ENCODE results near the gene CRABP2. TPM values are rescaled to one million over a fixed set of nuclear protein-coding genes. Genes with fewer than 3 reads are reported as not detected.
A peak's percentile ranks its signal among the peaks of the same experiment; 100 is the strongest.

Gene CRABP2
- total and polyA plus RNA-seq, 2 of the 13 experiments (the other 11 are each of a cell fraction or from before 2014, with no cell fraction given), result 0.40 to 0.60 TPM

DNA sequence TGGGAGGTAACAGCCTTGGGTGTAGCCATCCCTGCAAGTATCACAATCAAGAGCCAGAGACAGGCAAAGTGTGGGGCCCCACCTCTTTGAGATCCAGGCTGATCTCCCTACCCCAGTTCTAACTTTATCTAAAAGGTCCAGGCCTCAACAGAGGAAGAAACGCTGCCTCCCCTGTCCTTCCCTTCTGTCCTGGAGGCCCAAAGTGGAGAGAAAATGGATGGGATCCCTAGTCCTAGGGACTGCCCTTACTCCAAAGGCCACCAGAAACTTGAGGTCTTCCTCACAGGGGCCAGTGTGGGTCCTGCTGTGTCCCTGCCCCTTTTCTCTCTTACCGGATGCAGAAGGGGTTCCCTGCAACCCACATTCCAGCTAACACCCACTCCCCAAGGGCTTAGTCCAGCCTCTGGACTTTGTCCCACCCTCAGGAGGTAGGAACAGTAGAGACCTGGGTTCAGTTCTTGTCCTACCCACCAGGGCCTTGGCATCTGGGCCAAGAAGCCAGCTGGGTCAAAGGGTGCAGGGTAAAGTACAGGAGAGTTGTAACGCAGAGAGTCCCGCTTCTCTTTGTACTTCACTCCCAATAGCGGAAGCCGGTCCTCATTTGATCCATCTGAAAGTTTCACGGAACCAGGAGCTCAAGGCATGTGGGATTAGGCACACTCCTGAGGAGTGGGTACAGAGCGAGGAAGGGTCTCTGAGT, 44.2 kb upstream of the CRABP2 start (continued):
- TF ChIP-seq ZNF558 (CRISPR knock-in tag; IDR thresholded peaks at IDR 0.05; ENCODE audit: borderline replicate concordance), result no peak
- TF ChIP-seq ZBTB1 (CRISPR knock-in tag; IDR thresholded peaks at IDR 0.05; ENCODE audit: borderline replicate concordance), result no peak
- TF ChIP-seq RFXANK (CRISPR knock-in tag; IDR thresholded peaks at IDR 0.05), result no peak
- TF ChIP-seq GLI4 (CRISPR knock-in tag; IDR thresholded peaks at IDR 0.05; ENCODE audit: borderline replicate concordance), result no peak
- no peak for TF ChIP-seq NFYB (CRISPR knock-in tag; IDR thresholded peaks at IDR 0.05)
- TF ChIP-seq, protein P1, sequence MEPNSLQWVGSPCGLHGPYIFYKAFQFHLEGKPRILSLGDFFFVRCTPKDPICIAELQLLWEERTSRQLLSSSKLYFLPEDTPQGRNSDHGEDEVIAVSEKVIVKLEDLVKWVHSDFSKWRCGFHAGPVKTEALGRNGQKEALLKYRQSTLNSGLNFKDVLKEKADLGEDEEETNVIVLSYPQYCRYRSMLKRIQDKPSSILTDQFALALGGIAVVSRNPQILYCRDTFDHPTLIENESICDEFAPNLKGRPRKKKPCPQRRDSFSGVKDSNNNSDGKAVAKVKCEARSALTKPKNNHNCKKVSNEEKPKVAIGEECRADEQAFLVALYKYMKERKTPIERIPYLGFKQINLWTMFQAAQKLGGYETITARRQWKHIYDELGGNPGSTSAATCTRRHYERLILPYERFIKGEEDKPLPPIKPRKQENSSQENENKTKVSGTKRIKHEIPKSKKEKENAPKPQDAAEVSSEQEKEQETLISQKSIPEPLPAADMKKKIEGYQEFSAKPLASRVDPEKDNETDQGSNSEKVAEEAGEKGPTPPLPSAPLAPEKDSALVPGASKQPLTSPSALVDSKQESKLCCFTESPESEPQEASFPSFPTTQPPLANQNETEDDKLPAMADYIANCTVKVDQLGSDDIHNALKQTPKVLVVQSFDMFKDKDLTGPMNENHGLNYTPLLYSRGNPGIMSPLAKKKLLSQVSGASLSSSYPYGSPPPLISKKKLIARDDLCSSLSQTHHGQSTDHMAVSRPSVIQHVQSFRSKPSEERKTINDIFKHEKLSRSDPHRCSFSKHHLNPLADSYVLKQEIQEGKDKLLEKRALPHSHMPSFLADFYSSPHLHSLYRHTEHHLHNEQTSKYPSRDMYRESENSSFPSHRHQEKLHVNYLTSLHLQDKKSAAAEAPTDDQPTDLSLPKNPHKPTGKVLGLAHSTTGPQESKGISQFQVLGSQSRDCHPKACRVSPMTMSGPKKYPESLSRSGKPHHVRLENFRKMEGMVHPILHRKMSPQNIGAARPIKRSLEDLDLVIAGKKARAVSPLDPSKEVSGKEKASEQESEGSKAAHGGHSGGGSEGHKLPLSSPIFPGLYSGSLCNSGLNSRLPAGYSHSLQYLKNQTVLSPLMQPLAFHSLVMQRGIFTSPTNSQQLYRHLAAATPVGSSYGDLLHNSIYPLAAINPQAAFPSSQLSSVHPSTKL (CRISPR knock-in tag; IDR thresholded peaks at IDR 0.05), result no peak
- TF ChIP-seq, protein P2, sequence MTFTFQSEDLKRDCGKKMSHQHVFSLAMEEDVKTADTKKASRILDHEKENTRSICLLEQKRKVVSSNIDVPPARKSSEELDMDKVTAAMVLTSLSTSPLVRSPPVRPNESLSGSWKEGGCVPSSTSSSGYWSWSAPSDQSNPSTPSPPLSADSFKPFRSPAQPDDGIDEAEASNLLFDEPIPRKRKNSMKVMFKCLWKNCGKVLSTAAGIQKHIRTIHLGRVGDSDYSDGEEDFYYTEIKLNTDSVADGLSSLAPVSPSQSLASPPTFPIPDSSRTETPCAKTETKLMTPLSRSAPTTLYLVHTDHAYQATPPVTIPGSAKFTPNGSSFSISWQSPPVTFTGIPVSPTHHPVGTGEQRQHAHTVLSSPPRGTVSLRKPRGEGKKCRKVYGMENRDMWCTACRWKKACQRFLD (CRISPR knock-in tag; IDR thresholded peaks at IDR 0.05; ENCODE audit: borderline replicate concordance), result no peak
- peak; percentile 42; the same call in 1 of the 2 replicates for TF ChIP-seq CREM (IDR thresholded peaks at IDR 0.05)
- TF ChIP-seq CREM (CRISPR knock-in tag; IDR thresholded peaks at IDR 0.05), result no peak
- no peak for TF ChIP-seq CEBPB (IDR thresholded peaks at IDR 0.05; ENCODE audit: borderline replicate concordance, low read depth, low read length)
- TF ChIP-seq DMAP1 (CRISPR knock-in tag; IDR thresholded peaks at IDR 0.05), result no peak
- 0 out of 2 replicates have a peak, but pooled peaks have one; percentile 38 for TF ChIP-seq JUN (CRISPR knock-in tag; IDR thresholded peaks at IDR 0.05)
- TF ChIP-seq ZNF616 (CRISPR knock-in tag; IDR thresholded peaks at IDR 0.05; ENCODE audit: low read depth), result no peak
- TF ChIP-seq SRSF9 (IDR thresholded peaks at IDR 0.05; ENCODE audit: borderline replicate concordance, insufficient read depth, low read depth, low read length, poor library complexity, severe bottlenecking), result no peak
- no peak for TF ChIP-seq RBAK (CRISPR knock-in tag; IDR thresholded peaks at IDR 0.05)
- no peak for TF ChIP-seq RFX5 (IDR thresholded peaks at IDR 0.05; ENCODE audit: low read depth, low read length)
- TF ChIP-seq ZSCAN21 (CRISPR knock-in tag; IDR thresholded peaks at IDR 0.05; ENCODE audit: borderline replicate concordance), result no peak
- TF ChIP-seq, protein P3, sequence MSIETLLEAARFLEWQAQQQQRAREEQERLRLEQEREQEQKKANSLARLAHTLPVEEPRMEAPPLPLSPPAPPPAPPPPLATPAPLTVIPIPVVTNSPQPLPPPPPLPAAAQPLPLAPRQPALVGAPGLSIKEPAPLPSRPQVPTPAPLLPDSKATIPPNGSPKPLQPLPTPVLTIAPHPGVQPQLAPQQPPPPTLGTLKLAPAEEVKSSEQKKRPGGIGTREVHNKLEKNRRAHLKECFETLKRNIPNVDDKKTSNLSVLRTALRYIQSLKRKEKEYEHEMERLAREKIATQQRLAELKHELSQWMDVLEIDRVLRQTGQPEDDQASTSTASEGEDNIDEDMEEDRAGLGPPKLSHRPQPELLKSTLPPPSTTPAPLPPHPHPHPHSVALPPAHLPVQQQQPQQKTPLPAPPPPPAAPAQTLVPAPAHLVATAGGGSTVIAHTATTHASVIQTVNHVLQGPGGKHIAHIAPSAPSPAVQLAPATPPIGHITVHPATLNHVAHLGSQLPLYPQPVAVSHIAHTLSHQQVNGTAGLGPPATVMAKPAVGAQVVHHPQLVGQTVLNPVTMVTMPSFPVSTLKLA (IDR thresholded peaks at IDR 0.05), result no peak
- no peak for TF ChIP-seq ZBTB3 (CRISPR knock-in tag; IDR thresholded peaks at IDR 0.05; ENCODE audit: borderline replicate concordance, low read depth)
- TF ChIP-seq, protein P4, sequence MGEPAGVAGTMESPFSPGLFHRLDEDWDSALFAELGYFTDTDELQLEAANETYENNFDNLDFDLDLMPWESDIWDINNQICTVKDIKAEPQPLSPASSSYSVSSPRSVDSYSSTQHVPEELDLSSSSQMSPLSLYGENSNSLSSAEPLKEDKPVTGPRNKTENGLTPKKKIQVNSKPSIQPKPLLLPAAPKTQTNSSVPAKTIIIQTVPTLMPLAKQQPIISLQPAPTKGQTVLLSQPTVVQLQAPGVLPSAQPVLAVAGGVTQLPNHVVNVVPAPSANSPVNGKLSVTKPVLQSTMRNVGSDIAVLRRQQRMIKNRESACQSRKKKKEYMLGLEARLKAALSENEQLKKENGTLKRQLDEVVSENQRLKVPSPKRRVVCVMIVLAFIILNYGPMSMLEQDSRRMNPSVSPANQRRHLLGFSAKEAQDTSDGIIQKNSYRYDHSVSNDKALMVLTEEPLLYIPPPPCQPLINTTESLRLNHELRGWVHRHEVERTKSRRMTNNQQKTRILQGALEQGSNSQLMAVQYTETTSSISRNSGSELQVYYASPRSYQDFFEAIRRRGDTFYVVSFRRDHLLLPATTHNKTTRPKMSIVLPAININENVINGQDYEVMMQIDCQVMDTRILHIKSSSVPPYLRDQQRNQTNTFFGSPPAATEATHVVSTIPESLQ (CRISPR knock-in tag; conservative IDR thresholded peaks at IDR 0.05), result no peak
